Natural killer cell (primary cell): ENCODE measurements around the gene ACAT2. TPM values are rescaled to one million over a fixed set of nuclear protein-coding genes. Genes with fewer than 3 reads are reported as not detected.

Source experiments
- ATAC-seq, 3 donors: fragments of 150-1000 bp in 2 of 3; fragments of 200-7000 bp in 1 of 3; cut with Tn5 transposase; 1 replicate in 1 of 3; 2 replicates in 2 of 3; pipeline ENCODE4 v1.10.0; 2021; ENCODE audit warnings: mild to moderate bottlenecking in 2 of 3, moderate library complexity in 2 of 3
- DNase-seq, 2 donors: peaks; one replicate each; pipeline versions ENCODE4 v3.0.0 to v3.0.0-alpha.2; 2013 to 2021; ENCODE audit warnings: mixed read lengths in 1 of 2
- H3K27ac ChIP-seq: one replicate; pipeline ENCODE4 v1.5.1; 2013; ENCODE audit warnings: mild to moderate bottlenecking, low read length
- H3K27me3 ChIP-seq: one replicate; pipeline ENCODE4 v1.6.1; 2013; ENCODE audit warnings: low read length; ENCODE audit not compliant: control insufficient read depth, insufficient read depth
- H3K36me3 ChIP-seq: one replicate; pipeline ENCODE4 v1.6.1; 2013; ENCODE audit warnings: low read length; ENCODE audit not compliant: control insufficient read depth, insufficient read depth
- H3K4me1 ChIP-seq: one replicate; pipeline ENCODE4 v1.6.1; 2013; ENCODE audit warnings: low read length; ENCODE audit not compliant: control insufficient read depth, insufficient read depth
- H3K4me3 ChIP-seq: one replicate; pipeline ENCODE4 v1.5.1; 2013; ENCODE audit warnings: low read length
- H3K9me3 ChIP-seq: one replicate; pipeline ENCODE4 v1.6.1; 2013; ENCODE audit warnings: low read length; ENCODE audit not compliant: control insufficient read depth, insufficient read depth
- H3K27ac Mint-ChIP-seq, 2 donors: one replicate each; pipeline ENCODE4 v1.8.0; 2022; ENCODE audit warnings: mild to moderate bottlenecking in 2 of 2, mixed read lengths in 2 of 2, moderate library complexity in 1 of 2
- H3K27me3 Mint-ChIP-seq, 2 donors: one replicate each; pipeline ENCODE4 v1.8.0; 2022; ENCODE audit warnings: low read depth in 2 of 2, mixed read lengths in 2 of 2
- H3K36me3 Mint-ChIP-seq: one replicate; pipeline ENCODE4 v1.8.0; 2022; ENCODE audit warnings: mixed read lengths
- H3K4me1 Mint-ChIP-seq, 2 donors: one replicate each; pipeline ENCODE4 v1.8.0; 2022; ENCODE audit warnings: mixed read lengths in 2 of 2
- H3K4me3 Mint-ChIP-seq: one replicate; pipeline ENCODE4 v1.8.0; 2022; ENCODE audit warnings: mild to moderate bottlenecking, moderate library complexity, mixed read lengths
- H3K9me3 Mint-ChIP-seq, 2 donors: one replicate each; pipeline ENCODE4 v1.8.0; 2022; ENCODE audit warnings: mixed read lengths in 2 of 2
- WGBS: methylation state at CpG from one replicate; pipeline ENCODE4 v1.1.7; 2013; ENCODE audit warnings: missing lambda C conversion rate; ENCODE audit not compliant: insufficient coverage; 5-methylcytosine and 5-hydroxymethylcytosine counted together
- intact Hi-C: fragments of 100-400 bp; cut with micrococcal nuclease; formaldehyde crosslinking; loops from one replicate; pipeline ENCODE4 v1.14.2; 2022
- total RNA-seq, 4 donors: library from RNA; stranded (reverse); fragments of 120-200 nt in 1 of 4; gene quantifications; one replicate each; pipeline versions ENCODE4 v1.2.3 to v1.2.4, GENCODE V29; 2013 to 2022
- TF ChIP-seq, protein P1 (sequence below): fragments of 200-600 bp; IDR thresholded peaks from one replicate; pipeline ENCODE4 v1.8.0; 2022; ENCODE audit warnings: antibody characterized with exemption

The ACAT2 gene
- total RNA-seq, 3 donors from 2014 or later (not counting 1 experiment from before 2014, with no cell fraction given) = 21.7 to 31.7 (median 26.5) TPM

GRCh38 chr6:159726255-159726917, 35.5 kb upstream of the ACAT2 start:
- Histone ChIP-seq H3K9me3 (no peaks in the 10 kb centered on the region), H3K36me3 (peaks cover 2% of the 10 kb centered on the region), H3K27ac (peak overlapping the region; percentile 95), H3K4me3 (peak overlapping the region; percentile 76), H3K4me1 (peaks cover 14% of the 10 kb centered on the region), H3K27me3 (no peaks in the 10 kb centered on the region)
- Mint-ChIP-seq H3K36me3 (no peaks in the 10 kb centered on the region), H3K4me3 (peak overlapping the region; percentile 94), H3K27me3 (no peaks in the 10 kb centered on the region), H3K4me1 (peaks cover 32 to 46% of the 10 kb centered on the region in 2 donors), H3K27ac (peak overlapping the region; percentile 97 to 98), H3K9me3 (peaks cover 0 to 3% of the 10 kb centered on the region in 2 donors)
- TF ChIP-seq, protein P1, sequence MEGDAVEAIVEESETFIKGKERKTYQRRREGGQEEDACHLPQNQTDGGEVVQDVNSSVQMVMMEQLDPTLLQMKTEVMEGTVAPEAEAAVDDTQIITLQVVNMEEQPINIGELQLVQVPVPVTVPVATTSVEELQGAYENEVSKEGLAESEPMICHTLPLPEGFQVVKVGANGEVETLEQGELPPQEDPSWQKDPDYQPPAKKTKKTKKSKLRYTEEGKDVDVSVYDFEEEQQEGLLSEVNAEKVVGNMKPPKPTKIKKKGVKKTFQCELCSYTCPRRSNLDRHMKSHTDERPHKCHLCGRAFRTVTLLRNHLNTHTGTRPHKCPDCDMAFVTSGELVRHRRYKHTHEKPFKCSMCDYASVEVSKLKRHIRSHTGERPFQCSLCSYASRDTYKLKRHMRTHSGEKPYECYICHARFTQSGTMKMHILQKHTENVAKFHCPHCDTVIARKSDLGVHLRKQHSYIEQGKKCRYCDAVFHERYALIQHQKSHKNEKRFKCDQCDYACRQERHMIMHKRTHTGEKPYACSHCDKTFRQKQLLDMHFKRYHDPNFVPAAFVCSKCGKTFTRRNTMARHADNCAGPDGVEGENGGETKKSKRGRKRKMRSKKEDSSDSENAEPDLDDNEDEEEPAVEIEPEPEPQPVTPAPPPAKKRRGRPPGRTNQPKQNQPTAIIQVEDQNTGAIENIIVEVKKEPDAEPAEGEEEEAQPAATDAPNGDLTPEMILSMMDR = no peak
- intact Hi-C loops = loop anchor here (1.0 to 2.0 kb wide), 3 partner anchors 34 to 736 kb away; partner anchors contain the start of genes MRPL18 and SOD2
- whole genome bisulfite sequencing = under 1% methylated on average over 30 of the region's 30 CpGs
- ATAC-seq (peak in 2 of 3 donors; percentile 5 to 7), DNase-seq (no peak)

- H3K4me1 ChIP-seq = peaks cover 14% of the 10 kb centered on the region
- DNase-seq = peak; percentile 92 to 99
- H3K4me3 ChIP-seq = peak within 1 kb of the TSS; percentile 92
- H3K27me3 Mint-ChIP-seq = no peaks in the 10 kb centered on the region
- H3K4me3 Mint-ChIP-seq = peak within 1 kb of the TSS; percentile 94
- under 1% methylated on average over 86 of the region's 93 CpGs for WGBS
- H3K9me3 ChIP-seq = no peaks in the 10 kb centered on the region
- peak; percentile 85 to 94 (median 85) for ATAC-seq
- H3K27ac ChIP-seq = peak within 1 kb of the TSS; percentile 95
- no peaks in the 10 kb centered on the region for H3K27me3 ChIP-seq
- H3K27ac Mint-ChIP-seq = peak within 1 kb of the TSS; percentile 97 to 98
- TF ChIP-seq, protein P1 = no peak
- intact Hi-C loops = loop anchor here (1.0 to 2.0 kb wide), 4 partner anchors 34 to 736 kb away; partner anchors contain the start of genes MRPL18 and SOD2
- peaks cover 0 to 3% of the 10 kb centered on the region in 2 donors for H3K9me3 Mint-ChIP-seq
- H3K4me1 Mint-ChIP-seq = peaks cover 32 to 52% of the 10 kb centered on the region in 2 donors
- peaks cover 2% of the 10 kb centered on the region for H3K36me3 ChIP-seq
- H3K36me3 Mint-ChIP-seq = no peaks in the 10 kb centered on the region
These were observed 34.7 kb upstream of the ACAT2 start, which contains the start of gene WTAP for GRCh38 chr6:159726918-159727716. Gene WTAP (plus strand): TSS chr6:159727506. CDS start chr6:159736266, 8,760 bp downstream.

- TF ChIP-seq, protein P1 = no peak
- H3K27me3 ChIP-seq = no peaks in the 10 kb centered on the region
- H3K36me3 ChIP-seq = peaks cover 2% of the 10 kb centered on the region
- H3K4me1 ChIP-seq = peaks cover 19% of the 10 kb centered on the region
- no peaks in the 10 kb centered on the region for H3K36me3 Mint-ChIP-seq
- H3K27me3 Mint-ChIP-seq = no peaks in the 10 kb centered on the region
- intact Hi-C loops = loop anchor here (1.0 to 2.0 kb wide), 3 partner anchors 33 to 735 kb away; partner anchors contain the start of gene SOD2
- no peaks in the 10 kb centered on the region for H3K9me3 ChIP-seq
- peak in 1 of 2 donors; percentile 67 for DNase-seq
- H3K4me3 Mint-ChIP-seq = peak overlapping the region; percentile 89
- peak; percentile 29 to 41 (median 32) for ATAC-seq
- H3K27ac Mint-ChIP-seq = peak overlapping the region; percentile 97 to 98
- peaks cover 0 to 3% of the 10 kb centered on the region in 2 donors for H3K9me3 Mint-ChIP-seq
- H3K4me3 ChIP-seq = peak overlapping the region; percentile 92
- WGBS = under 1% methylated on average over 40 of the region's 44 CpGs
- H3K4me1 Mint-ChIP-seq = peaks cover 37 to 57% of the 10 kb centered on the region in 2 donors
- H3K27ac ChIP-seq = peak overlapping the region; percentile 95
These were observed 34.0 kb upstream of the ACAT2 start for GRCh38 chr6:159727717-159728445.
